Measurements from ENCODE around the gene RIOK3.
"Not testable (repeated sequence)": the region's sequence is repeated elsewhere in the genome, so short reads cannot be mapped to it uniquely, and the experiment has no call there.

The RIOK3 gene

DNA sequence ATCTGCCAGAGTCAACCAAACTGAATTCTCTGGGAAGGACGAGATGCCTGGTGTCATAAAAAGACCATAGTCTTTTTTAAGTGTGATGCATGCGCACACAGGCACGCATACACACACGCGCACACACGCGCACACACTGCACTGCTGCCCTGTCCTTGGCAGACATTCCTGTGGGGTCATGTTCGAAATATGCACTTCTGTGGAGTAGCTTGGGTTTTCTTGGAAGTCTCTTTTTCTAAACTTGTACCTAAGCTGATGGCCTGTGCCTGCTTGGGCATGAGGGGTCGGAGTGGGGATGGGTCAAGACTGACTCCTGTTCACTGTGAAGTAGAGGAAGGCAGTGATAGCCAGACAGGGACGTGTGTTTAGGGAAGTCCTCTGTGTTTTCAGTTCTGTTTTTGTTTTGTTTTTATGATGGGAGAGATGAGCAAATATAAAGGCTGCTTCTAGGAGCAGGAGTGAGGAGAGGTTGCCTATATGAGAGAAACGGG is 46.2 kb downstream of the RIOK3 start:
- DNase-seq = no peak

DNA sequence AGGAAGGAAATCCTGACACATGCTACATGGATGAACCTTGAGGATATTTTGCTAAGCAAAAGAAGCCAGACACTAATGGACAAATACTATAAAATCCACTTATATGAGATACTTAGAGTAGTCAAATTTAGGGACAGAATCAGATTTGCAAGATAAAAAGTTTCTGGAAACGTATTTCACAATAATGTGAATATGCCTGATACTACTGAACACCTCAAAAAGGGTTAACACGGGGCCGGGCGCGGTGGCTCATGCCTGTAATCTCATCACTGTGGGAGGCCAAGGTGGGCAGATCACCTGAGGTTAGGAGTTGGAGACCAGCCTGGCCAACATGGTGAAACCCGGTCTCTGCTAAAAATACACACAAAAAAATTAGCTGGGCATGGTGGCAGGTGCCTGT is 48.5 kb downstream of the RIOK3 start:
- no peak for DNase-seq

DNA sequence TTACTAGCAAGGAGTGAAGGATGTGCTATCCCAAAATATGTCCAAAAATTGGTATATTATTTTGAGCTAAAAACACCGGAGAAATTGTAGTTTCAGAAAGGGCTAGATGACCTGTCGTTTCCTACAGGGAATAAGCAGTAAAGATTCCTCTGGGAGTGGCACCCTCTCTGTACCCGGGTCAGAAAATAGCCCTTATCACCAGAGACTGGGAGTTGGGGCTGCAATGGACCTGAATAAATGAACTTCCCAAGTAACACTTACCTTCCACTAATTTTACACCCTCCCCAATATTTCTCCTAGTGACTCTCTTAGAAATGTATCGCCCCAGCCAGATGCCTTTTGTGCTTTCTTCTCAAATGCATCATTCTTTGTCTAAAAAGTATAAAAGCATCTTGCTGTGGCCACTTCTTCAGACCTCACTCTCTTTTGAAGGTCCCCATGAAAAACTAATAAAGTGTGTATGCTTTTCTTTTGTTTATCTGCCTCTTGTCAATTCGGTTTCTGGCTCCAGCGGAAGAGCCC is 49.5 kb downstream of the RIOK3 start:
- DNase-seq = no peak

DNA sequence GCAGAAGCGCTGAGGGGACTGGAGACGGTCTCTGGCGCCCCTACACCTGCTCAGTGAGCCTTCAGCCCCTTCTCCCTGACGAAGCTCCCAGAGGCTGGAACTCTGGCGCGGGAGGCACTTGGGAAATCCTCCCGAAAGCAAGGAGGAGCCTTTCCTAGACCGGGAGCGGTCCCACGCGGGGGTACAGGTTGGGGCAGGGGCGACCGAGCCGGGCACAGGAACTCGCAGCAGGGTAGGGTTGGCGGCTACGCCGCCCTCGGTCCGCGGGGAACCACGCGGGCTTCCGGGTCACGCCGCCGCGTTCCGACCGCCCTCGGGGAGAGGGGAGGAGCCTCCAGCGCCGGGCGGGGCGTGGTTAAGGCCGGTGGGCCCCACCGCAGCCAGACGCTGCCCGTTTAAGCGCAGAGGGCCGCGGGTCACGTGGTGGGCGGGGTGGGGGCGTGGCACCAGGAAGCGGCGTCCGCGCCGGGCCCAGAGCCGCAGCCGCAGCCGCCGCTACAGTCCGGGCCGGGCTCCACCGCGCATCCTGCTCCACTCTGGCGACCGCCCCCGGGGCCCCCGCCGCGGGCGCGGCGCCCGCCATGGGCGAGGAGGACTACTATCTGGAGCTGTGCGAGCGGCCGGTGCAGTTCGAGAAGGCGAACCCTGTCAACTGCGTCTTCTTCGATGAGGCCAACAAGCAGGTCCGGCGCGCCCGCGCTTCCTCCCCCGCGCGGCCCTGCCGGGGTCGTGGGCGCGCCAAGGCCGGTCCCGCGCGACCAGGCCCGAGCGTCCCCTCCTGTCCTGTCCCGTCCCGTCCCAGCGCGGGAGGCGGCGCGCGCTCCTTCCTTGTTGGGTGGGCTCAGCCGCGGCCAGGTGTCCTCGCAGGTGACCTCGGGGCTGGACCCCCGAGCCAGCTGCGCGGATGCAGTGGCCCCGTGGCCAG is 50.2 kb downstream of the RIOK3 start, which contains the start of gene RMC1:
Gene RMC1 (plus strand): TSS at position 474 of the 925 bp plus-strand sequence. CDS start 108 bp downstream, at position 582.
- DNase-seq = peak; percentile 28

DNA sequence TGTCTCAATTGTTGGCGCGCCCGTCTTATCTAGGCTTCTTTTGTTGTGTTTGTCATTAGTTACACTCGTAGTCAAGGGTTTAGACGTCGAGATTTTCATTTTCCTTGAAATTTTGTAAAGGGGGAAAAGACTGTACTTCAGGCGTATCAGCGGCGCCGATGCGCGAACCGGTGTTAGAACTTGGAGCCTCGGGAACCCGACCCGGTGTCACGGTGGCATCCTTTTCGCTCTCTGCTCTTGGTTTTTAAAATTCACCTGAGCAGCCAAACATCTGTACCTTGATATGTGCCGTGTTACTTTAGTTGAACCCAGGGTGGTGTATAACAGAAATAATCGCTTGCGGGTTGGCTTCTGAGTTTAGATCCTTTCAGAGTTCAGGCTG is 50.9 kb downstream of the RIOK3 start:
- DNase-seq = no peak

DNA sequence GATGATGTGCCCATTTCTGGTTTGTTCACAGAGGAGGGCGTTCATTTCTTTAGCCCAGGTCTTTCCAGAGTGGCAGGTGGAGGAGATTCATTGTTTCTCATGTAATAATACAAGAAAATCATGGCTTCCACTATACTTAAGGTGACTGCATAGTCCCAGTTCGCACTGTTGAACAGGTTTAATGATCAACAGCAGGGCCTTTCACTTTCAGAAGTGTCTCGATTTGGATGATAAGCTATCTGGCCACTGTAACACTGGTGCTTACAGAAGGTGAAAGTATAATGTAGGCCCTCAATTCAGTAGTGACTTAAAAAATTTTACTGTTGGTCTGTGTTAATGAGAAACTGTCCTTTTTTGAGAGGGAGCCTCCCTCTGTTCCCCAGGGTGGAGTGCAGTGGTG is 51.6 kb downstream of the RIOK3 start:
- no peak for DNase-seq

DNA sequence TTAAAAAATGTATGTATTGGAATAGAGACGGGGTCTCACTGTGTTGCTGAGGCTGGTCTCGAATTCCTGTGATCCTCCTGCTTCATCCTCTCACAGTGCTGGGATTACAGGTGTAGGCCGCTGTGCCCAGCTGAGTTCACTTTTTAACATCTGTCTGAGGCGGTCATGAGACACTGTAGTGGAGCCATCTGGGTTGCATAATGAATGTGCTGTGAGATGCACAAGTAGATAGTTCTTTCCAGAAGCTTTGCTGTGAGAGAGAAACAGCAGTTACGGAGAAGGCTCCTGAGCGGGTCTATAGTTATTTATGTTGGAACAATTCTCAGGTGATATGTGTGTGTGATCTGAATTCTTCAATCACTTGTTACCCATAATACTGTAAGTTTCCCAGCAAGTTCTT is 53.3 kb downstream of the RIOK3 start:
- DNase-seq = no peak

DNA sequence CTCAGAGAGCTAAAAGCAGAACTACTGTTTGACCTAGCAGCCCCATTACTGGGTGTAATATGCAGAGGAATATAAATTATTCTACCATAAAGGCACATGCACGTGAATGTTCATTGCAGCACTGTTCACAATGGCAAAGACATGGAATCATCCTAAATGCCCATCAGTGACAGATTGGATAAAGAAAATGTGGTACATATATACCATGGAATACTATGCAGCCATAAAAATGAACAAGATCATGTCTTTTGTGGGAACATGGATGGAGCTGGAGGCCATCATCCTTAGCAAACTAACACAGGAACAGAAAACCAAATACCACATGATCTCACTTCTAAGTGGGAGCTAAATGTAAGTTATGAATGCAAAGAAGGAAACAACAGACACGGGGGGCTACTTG is 57.8 kb downstream of the RIOK3 start:
- DNase-seq = not testable (repeated sequence)

DNA sequence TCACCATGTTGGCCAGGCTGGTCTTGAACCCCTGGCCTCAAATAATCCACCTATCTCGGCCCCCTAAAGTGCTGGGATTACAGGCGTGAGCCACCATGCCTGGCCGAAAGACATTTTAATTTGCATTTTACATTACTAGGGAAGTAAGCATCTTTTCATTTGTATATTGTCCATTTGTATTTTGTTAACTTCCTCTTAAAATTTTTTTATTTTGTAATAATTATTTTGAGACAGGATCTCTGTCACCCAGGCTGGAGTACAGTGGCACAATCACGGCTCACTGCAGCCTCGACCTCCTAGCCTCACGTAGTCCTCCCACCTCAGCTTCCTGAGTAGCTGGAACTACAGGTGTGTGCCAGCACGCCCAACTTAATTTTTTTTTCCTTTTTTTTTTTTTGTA is 59.1 kb downstream of the RIOK3 start:
- not testable (repeated sequence) for DNase-seq

DNA sequence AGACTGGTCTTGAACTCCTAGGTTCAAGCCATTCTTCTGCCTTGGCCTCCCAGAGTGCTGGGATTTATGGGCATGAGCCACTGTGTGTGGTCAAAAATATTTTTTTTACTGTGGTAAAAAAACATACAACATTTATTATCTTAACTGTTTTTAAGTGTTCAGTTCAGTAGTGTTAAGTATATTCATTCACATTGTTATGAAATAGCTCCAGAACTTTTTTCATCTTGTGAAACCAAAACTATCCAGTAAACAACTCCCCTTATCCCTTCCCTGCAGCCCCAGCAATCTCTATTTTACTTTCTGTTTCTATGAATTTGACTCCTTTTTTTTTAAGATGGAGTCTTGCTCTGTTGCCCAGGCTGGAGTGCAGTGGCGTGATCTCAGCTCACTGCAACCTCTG is 59.6 kb downstream of the RIOK3 start:
- no peak for DNase-seq

DNA sequence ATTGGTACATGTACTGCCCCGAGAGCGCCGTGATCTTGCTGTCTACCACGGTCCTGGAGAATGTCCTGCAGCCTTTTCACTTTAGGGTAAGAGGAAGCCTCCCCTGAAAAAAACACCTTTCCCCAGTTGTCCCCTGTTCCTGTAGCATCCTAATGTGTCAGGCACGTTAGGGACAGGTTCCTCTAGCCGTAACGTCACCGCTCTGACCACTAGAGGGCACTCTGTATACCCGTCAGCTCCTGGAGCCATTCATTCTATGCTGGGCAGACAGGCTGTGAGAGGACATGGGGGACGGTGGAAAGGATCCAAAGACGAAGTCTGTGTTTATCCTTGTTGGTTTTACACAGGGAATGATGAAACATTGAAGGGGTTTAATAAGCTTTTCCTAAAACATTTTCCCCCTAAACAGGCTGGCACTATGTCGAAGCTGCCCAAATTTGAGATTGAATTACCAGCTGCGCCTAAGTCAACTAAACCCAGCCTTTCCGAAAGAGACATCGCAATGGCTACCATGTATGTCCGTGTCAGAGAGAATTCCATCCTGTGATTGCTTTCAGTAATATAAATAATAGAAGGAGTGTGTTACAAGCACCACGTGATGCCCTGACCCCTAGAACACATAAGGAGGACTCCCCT is 62.9 kb downstream of the RIOK3 start:
- peak; percentile 45 for DNase-seq

DNA sequence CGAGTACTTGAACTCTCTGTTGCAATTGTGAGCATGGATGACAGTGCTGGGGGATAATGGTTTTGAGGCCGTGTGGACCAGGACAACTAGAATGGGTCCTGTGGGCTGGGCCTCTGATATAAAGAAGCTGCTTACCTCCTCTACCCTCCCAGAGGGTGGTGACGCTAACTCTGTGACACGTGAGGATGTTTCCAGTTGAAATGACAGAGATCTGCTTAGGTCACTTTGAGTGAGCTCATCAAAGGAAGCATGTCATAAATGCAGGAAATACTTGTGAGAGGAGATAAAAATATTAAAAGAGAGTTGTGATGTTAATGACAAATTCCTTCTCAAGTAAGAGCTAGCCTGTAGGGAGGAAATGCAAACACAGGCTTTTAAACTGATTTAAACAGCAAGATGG is 66.6 kb downstream of the RIOK3 start:
- no peak for DNase-seq

DNA sequence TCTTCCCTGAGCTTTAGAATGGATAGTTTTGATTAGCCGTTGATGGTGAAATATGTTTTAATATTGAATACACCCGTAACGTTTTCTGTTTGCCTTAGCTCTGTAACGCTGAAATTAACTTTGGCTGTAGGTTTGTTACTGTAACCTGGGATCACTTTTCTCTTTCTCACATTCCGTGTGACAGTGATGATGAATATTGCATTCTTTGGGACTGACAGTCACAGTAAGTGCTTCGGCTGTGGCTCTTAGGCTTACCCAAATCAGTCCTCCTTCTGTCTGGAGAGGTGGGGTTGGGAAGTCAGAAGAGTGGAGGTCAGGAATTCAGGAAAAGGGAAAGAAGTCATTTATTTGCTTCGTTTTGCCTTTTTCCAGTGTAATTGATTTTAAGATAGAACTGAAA is 68.2 kb downstream of the RIOK3 start:
- DNase-seq = no peak

DNA sequence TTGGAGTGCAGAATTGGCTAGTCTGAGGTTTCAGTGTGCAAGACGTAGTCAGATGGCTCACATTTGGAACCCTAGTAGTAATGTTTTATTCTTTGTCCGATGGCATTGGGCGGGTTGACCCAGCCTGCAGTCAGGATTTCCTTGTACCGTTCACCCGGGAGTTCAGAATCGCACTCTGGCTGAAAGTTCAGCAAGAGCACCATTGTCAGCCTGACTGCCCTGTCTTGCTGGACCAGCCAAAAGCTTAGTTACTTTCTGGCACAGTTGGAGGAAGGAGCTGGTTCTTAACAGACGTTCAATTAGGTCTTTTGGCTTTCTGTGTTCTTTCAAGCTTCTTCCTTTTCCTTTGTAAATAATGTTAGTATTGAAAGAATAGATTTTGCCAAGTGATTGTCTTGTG is 68.8 kb downstream of the RIOK3 start:
- no peak for DNase-seq

DNA sequence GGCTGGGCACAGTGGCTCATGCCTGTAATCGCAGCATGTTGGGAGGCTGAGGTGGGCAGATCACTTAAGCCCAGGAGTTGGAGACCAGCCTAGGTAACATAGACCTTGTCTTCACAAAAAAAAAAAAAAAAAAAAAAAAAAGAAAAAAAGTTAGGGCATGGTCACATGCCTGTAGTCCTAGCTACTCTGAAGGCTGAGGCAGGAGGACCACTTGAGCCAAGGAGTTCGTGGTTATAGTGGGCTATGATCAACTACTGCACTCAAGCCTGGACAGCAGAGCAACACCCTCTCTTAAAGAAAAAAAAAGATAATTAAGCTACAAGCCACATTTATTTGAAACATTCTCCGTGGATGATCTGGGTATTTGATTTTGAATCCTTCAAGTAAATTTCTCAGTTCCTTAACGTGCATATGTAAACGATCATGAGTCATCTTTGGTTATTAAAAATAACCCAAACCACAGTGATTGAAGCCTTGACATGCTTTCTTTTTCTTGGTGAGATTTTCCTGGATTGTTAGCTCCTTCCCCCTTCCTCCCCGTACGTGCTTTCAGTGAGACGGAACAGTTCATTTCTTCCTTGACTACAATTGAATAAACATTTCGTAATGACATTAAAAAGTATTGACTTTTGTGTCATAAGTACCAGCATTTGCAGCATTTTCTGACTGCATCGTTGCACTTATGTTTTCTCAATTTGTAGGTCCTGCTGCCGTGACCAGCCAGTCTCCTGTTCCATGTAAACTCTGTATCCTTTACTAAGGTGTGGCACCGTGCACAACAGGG is 70.5 kb downstream of the RIOK3 start:
- no peak for DNase-seq

DNA sequence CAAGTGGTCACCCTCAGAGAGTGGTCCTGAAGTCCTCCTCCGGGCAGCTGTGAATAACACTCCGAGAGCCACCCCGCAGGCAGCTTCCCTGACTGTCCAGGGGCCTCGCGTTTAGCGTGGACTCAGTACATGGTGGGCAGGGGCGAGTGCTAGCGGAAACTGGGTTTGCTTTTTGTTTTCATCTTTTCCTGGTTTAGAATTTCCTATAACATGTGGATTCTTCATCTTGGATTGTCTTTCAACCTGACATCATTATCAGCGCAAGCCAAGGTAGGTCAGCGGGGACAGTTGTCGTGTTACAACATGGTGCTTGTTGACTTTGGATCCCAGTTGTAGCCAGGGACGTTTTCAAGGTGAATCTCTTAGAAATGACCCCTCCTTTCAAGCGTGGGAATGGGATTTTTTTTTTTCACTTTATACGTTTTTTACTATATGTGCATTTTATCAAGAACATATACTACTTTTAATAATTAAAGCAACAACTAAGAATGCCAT is 71.2 kb downstream of the RIOK3 start:
- DNase-seq = no peak

DNA sequence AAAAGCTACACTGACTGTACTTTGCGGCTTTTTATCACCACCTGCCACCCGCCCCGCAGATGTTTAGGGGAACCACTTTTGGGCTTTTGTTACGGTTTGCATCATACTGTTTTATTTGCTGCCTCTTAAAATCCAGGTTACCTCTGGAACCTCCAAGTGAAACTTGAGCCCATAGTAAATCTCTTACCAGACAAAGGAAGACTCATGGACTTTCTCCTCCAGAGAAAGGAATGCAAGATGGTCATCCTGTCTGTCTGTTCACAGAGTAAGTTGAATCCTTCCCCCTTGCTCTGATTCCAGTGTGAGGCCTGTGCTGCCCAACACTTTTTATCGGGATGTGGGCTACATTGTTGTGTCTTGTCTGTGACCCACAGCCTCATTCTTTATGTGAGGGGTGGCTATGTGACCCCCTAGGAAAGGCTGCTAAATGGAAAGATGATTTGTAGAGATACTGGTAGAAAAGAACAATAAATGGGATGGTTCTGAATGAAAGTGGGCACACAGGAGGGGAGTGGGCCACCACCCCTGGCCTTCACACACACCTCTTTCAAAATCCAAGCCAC is 73.5 kb downstream of the RIOK3 start:
- no peak for DNase-seq

DNA sequence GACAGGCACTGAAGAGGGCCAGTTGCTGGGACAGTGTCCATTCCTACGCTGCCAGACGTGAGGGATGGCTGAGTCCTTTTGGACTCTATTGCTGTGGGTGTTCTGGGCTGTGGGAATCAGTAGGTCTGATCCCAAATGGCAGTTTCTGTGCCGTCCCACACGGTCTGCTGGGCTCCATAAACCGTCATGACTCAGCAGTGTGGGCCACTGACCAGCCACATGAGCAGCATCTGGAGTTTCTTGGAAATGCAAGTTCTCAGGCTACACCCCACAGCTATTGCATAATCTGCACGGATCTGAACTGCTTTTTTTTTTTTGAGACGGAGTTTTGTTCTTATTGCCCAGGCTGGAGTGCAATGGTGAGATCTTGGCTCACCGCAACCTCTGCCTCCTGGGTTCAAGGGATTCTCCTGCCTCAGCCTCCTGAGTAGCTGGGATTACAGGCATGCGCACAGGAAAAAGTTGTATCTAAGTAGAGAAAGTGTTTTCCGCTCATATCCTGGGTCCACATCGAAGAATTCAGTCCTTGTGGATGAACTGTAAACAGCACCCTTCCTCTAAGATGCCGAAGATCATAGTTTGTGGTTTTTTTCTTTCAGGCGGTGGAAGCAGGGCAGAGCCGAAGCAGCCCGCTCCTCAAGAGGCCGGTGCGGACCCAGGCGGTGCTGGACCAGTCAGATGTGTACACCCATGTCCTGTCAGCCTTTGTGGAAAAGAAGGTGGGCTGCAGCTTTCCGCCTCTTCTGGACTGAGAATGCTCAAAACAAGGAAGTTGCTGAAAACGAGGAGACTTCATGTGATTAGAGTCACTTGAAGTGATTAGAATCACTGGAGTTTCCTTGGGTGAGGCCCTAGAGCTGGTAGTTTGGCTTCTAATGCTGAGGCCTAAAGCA is 75.7 kb downstream of the RIOK3 start:
- DNase-seq = no peak

DNA sequence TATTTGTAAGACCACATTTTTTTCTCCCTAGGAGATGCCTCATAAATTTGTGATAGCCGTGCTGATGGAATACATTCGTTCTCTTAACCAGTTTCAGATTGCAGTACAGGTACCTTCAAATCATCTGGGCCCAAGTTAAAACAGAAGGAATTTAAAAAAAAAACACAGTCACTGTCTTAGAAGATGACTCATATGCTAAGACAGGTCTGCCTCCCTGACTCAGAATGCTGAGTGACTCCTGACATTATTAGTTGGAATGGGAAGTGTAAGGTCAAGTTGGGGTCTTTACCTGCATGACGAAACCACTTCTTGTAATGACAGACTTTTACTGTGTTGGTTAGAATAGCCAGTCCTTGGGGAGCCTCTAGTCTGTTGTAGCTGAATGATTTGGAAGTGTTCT is 76.5 kb downstream of the RIOK3 start:
- DNase-seq = no peak

DNA sequence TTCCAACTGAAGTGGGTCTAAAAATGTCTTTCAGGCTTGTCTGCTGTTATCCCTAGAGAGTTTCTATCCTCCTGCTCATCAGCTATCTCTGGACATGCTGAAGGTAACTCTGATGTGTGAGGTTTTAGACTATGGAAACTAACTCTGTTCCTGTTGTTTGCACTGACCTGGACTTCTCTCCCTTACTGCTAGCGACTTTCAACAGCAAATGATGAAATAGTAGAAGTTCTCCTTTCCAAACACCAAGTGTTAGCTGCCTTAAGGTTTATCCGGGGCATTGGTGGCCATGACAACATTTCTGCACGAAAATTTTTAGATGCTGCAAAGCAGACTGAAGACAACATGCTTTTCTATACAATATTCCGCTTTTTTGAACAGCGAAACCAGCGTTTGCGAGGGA is 77.1 kb downstream of the RIOK3 start:
- DNase-seq = no peak

DNA sequence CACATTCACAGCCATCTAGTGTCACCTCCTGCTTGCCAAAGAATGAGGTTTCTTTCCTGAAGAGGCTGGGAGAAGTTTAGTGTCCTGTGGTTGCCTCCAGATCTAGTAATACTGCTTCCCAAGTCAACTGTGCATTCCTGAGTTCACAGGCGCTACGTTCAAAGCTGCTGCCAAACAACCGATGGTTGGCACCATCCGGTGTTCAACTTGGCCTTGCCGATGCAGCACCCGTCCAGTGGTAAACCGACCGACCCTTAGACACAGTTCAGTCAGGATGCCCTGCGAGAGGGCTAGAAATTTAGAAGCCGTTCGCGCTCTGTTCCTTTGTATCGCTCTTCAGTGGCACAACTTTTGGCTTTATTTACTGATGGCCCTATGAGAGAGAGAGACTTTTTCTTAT is 78.8 kb downstream of the RIOK3 start:
- no peak for DNase-seq

All from NCI-H2029 treated with DMSO at 0.1 percent for 48 hours (cell line).